Epithelial cell of esophagus (primary cell): ENCODE measurements around the gene SEZ6L2.
"Not testable (repeated sequence)": the region's sequence is repeated elsewhere in the genome, so short reads cannot be mapped to it uniquely, and the experiment has no call there.

Experiments
- DNase-seq: peaks from one replicate; pipeline ENCODE4 v3.0.0; 2010; ENCODE audit warnings: low read depth
- H3K4me3 ChIP-seq: 2 replicates; pipeline ENCODE4 v1.5.1; 2011; ENCODE audit warnings: mild to moderate bottlenecking, low read length, control low read depth
- CTCF ChIP-seq: IDR thresholded peaks from 2 replicates; pipeline ENCODE4 v1.5.1; 2011; ENCODE audit warnings: low read depth, mild to moderate bottlenecking, low read length, control low read depth, inconsistent platforms; ENCODE audit not compliant: insufficient read depth; ENCODE audit errors: missing control alignments

The SEZ6L2 gene

GRCh38 chr16:29834079-29834478 is 65.3 kb downstream of the SEZ6L2 start:
- no peak overlapping the region for H3K4me3 ChIP-seq
- no peak for DNase-seq
- no peak for TF ChIP-seq CTCF

GRCh38 chr16:29833219-29833618 is 66.1 kb downstream of the SEZ6L2 start:
- H3K4me3 ChIP-seq, DNase-seq: not testable (repeated sequence)

- no peak for DNase-seq
- no peak overlapping the region for H3K4me3 ChIP-seq
- no peak for TF ChIP-seq CTCF
Measured at GRCh38 chr16:29831490-29831889, 67.9 kb downstream of the SEZ6L2 start.

GRCh38 chr16:29830774-29831173 is 68.6 kb downstream of the SEZ6L2 start:
- H3K4me3 ChIP-seq, result no peak overlapping the region
- TF ChIP-seq CTCF, result no peak
- no peak for DNase-seq

- no peak overlapping the region for H3K4me3 ChIP-seq
- no peak for TF ChIP-seq CTCF
- DNase-seq, result no peak
Measured at GRCh38 chr16:29826342-29826695, 73.0 kb downstream of the SEZ6L2 start.

- no peak overlapping the region for H3K4me3 ChIP-seq
- no peak for DNase-seq
- no peak for TF ChIP-seq CTCF
Measured at GRCh38 chr16:29825145-29826044, 74.0 kb downstream of the SEZ6L2 start.

- H3K4me3 ChIP-seq, result no peak overlapping the region
- no peak for TF ChIP-seq CTCF
- DNase-seq, result peak; percentile 36
Measured at GRCh38 chr16:29824589-29825144, 74.7 kb downstream of the SEZ6L2 start.
